GM10248 (cell line): ENCODE data around the gene JARID2.

Experiments used
- CTCF ChIA-PET: fragments of 300-600 bp; sonication (Branson Sonifier 250); formaldehyde crosslinking; extraction: SDS; loops from one replicate; lab custom pipeline; 2021; ENCODE audit warnings: antibody characterized with exemption; lab: Yijun Ruan, JAX
- POLR2A ChIA-PET: fragments of 350-650 bp; sonication (Branson Sonifier 250); formaldehyde crosslinking; extraction: SDS; loops from one replicate; lab custom pipeline; 2020; ENCODE audit warnings: antibody characterized with exemption; lab: Yijun Ruan, JAX
- DNase-seq: peaks from one replicate; pipeline ENCODE4 v3.0.0; 2012; ENCODE audit errors: extremely low spot score
- TF ChIP-seq, protein P1 (sequence below): IDR thresholded peaks from 2 replicates; pipeline ENCODE4 v1.5.1; 2012; ENCODE audit warnings: mild to moderate bottlenecking, low read depth; ENCODE audit errors: extremely low read depth, missing control alignments, control extremely low read depth

The JARID2 gene

DNA sequence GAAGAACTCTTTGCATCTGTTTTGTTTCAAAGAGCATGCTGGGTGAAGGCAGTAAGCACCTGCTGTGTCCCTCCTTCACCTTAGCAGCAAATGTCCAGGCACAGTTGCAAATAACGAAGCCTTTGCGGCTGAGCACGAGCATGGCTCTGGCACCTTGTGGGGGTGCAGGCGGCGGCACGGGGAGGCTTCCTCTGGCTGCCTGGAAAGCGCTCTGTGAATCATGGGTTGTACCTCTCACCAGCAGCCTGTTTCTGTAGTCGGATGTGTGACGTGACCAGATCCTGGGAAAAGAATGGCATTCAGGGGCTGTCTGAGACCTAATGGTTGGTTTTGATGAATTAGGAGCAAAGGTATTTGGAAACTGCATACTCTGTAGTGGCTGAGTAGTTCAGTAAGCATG lies 272.2 kb downstream of the JARID2 start:
- CTCF ChIA-PET = interaction anchor here (1.0 kb wide), 1 partner anchor 108 kb away, joined by 3 read pairs; no protein-coding TSS in a partner anchor
- POLR2A ChIA-PET = no interaction called here
- TF ChIP-seq, protein P1, sequence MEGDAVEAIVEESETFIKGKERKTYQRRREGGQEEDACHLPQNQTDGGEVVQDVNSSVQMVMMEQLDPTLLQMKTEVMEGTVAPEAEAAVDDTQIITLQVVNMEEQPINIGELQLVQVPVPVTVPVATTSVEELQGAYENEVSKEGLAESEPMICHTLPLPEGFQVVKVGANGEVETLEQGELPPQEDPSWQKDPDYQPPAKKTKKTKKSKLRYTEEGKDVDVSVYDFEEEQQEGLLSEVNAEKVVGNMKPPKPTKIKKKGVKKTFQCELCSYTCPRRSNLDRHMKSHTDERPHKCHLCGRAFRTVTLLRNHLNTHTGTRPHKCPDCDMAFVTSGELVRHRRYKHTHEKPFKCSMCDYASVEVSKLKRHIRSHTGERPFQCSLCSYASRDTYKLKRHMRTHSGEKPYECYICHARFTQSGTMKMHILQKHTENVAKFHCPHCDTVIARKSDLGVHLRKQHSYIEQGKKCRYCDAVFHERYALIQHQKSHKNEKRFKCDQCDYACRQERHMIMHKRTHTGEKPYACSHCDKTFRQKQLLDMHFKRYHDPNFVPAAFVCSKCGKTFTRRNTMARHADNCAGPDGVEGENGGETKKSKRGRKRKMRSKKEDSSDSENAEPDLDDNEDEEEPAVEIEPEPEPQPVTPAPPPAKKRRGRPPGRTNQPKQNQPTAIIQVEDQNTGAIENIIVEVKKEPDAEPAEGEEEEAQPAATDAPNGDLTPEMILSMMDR = no peak
- DNase-seq = no peak

DNA sequence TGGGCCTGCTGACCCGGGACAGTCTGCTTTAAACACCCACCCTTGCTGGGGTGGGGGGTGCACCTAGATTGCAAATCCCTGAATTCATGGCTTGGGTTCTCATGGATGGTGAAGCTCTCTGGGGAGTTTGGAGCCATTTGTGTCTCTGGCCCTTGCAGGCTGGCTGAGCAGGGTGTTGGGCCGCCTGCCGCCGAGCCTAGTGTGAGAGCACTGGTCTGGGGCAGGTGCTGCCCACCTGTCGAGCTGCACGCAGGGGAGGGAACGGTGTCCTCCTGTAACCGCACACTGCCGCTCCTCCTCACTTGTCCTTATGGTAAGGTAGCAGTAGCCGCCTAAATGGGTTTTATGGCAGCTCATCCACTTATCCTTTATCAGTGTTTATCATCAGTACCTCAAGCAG lies 273.0 kb downstream of the JARID2 start:
- CTCF ChIA-PET = interaction anchor here (1.0 to 1.5 kb wide), 2 partner anchors 105 to 107 kb away, joined by 3 to 5 read pairs; no protein-coding TSS in a partner anchor
- POLR2A ChIA-PET = interaction anchor here (0.6 kb wide), 1 partner anchor 212 kb away, joined by 3 read pairs; no protein-coding TSS in a partner anchor
- DNase-seq = no peak
- TF ChIP-seq, protein P1 = no peak

- POLR2A ChIA-PET = interaction anchor here (0.6 kb wide), 2 partner anchors 56 to 213 kb away, joined by 3 to 5 read pairs; no protein-coding TSS in a partner anchor
- CTCF ChIA-PET = interaction anchor here (1.5 kb wide), 1 partner anchor 105 kb away, joined by 5 read pairs; no protein-coding TSS in a partner anchor
- DNase-seq = no peak
- TF ChIP-seq, protein P1 = no peak
These were observed 273.8 kb downstream of the JARID2 start for GRCh38 chr6:15519681-15520080.

GRCh38 chr6:15520626-15521203 lies 274.8 kb downstream of the JARID2 start:
- ChIA-PET CTCF (interaction anchor here (1.5 kb wide), 1 partner anchor 104 kb away, joined by 5 read pairs; no protein-coding TSS in a partner anchor), POLR2A (no interaction called here)
- TF ChIP-seq, protein P1 = no peak
- DNase-seq = no peak

DNA sequence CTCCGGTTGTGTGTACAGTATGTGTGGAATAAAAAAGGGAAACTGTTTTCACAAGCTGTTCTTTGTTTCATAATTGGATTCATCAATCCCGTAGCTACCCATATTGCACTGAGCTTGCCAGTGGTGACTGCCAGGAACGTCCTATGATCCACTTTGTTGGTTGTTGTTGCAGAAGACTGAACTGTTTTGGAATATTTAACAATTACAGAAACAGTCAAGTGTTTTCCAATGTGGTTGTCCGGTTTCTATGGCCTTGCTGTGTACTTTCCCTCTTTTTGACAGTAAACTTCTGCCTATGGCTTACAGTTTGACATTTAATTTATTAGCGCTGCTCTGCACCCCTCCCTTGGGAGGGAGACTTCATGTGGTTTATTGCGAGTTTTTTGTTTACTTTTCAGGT lies 275.7 kb downstream of the JARID2 start:
- DNase-seq = no peak
- CTCF ChIA-PET = interaction anchor here (0.9 to 1.3 kb wide), 4 partner anchors 9 to 22 kb away, joined by 3 to 4 read pairs (median 3); no protein-coding TSS in a partner anchor
- TF ChIP-seq, protein P1 = no peak
- POLR2A ChIA-PET = no interaction called here

GRCh38 chr6:15522026-15522425 lies 276.2 kb downstream of the JARID2 start:
- DNase-seq = no peak
- TF ChIP-seq, protein P1 = no peak
- ChIA-PET CTCF (interaction anchor here (0.9 to 1.3 kb wide), 4 partner anchors 8 to 22 kb away, joined by 3 to 4 read pairs (median 3); no protein-coding TSS in a partner anchor), POLR2A (no interaction called here)
